22Rv1 (cell line): ENCODE results near the gene LRFN3.

Source experiments
- H3K27ac ChIP-seq: fragments of 450-650 bp; 2 replicates; pipeline ENCODE4 v1.5.1; 2017
- CTCF ChIP-seq: fragments of 450-650 bp; IDR thresholded peaks from 2 replicates; pipeline ENCODE4 v1.5.1; 2017; ENCODE audit warnings: mild to moderate bottlenecking
- ZFX ChIP-seq: fragments of 450-650 bp; IDR thresholded peaks from 2 replicates; pipeline ENCODE4 v1.6.1; 2017; ENCODE audit warnings: antibody characterized with exemption, borderline replicate concordance

The LRFN3 gene

GRCh38 chr19:35902870-35903475 lies 33.2 kb upstream of the LRFN3 start:
- H3K27ac ChIP-seq = 0 out of 2 replicates have a peak overlapping the region, but pooled peaks have one; percentile 20
- no peak for TF ChIP-seq CTCF

DNA sequence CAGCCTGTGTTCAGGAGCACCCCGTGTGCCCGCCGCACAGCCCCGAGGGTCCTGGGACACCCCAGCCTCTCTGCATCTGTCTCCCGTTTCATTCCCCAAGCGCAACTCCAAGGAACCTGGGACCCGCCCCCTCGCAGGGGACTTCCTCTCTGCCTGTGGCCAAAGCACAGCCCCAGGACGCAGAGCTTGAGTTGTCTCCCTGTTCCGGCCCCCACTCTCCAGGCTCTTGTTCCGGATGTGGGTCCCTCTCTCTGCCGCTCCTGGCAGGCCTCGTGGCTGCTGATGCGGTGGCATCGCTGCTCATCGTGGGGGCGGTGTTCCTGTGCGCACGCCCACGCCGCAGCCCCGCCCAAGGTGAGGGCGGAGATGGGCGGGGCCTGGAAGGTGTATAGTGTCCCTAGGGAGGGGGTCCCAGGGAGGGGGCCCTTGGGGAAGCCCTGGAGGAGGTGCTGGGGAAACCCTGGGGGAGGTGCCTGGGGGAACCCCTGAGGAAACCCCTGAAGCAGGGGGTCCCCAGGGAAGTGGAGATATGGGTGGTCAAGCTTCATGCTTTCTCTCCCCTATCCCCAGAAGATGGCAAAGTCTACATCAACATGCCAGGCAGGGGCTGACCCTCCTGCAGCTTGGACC lies 32.5 kb upstream of the LRFN3 start:
- H3K27ac ChIP-seq = 0 out of 2 replicates have a peak overlapping the region, but pooled peaks have one; percentile 20
- no peak for TF ChIP-seq ZFX
- TF ChIP-seq CTCF = no peak

- no peak overlapping the region for H3K27ac ChIP-seq
- TF ChIP-seq CTCF (no peak), ZFX (no peak)
These were observed 31.7 kb upstream of the LRFN3 start for GRCh38 chr19:35904311-35905068.

- no peak overlapping the region for H3K27ac ChIP-seq
- TF ChIP-seq ZFX (no peak), CTCF (no peak)
These were observed 30.9 kb upstream of the LRFN3 start for GRCh38 chr19:35905178-35905727.

DNA sequence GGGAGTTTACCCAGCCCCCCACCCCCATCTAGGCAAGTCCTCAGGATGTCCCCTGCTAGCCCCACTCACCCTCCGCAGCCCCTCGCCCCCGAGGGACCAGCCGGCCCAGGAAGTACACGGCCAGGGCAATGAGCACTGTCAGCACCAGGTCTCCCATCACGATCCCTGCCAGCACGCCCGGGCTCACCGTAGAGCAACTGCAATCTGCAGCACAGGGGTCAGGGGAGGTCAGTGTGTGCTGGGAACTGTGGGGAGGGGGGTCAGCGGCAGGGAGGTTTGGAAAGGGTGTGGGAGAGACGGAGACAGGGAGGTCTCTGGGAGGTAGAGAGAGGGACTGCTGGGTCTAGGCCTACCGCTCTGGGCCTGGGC lies 28.8 kb upstream of the LRFN3 start:
- H3K27ac ChIP-seq = no peak overlapping the region
- TF ChIP-seq CTCF (no peak), ZFX (no peak)

- TF ChIP-seq CTCF = no peak
- TF ChIP-seq ZFX = no peak
- no peak within 1 kb of the TSS for H3K27ac ChIP-seq
These were observed 28.1 kb upstream of the LRFN3 start, which contains the start of gene TYROBP for GRCh38 chr19:35908010-35908441. Gene TYROBP, minus strand, starts transcription at chr19:35908295. Its CDS starts 67 bp downstream, at chr19:35908228.
